Measurements from ENCODE around the gene ANKRD62. TPM values are rescaled to one million over a fixed set of nuclear protein-coding genes. Genes with fewer than 3 reads are reported as not detected.
"Not testable (repeated sequence)": the region's sequence is repeated elsewhere in the genome, so short reads cannot be mapped to it uniquely, and the experiment has no call there.

Gene ANKRD62
- total and polyA plus RNA-seq, 9 of the 15 experiments (the other 6 are each of a cell fraction or from before 2014, with no cell fraction given), result 0.16 to 1.1 (median 0.45) TPM; not detected in 1

DNA sequence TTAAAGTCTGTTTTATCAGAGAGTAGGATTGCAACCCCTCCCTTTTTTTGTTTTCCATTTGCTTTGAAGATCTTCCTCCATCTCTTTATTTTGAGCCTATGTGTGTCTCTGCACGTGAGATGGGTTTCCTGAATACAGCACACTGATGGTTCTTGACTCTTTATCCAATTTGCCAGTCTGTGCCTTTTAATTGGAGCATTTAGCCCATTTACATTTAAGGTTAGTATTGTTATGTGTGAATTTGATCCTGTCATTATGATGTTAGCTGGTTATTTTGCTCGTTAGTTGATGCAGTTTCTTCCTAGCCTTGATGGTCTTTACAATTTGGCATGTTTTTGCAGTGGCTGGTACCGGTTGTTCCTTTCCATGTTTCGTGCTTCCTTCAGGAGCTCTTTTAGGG, 45.2 kb downstream of the ANKRD62 start:
- H4K20me1 ChIP-seq (replicated peaks; ENCODE audit: control insufficient read depth, insufficient read depth, low read length); H3K27me3 ChIP-seq (ENCODE audit: control insufficient read depth in 2 of 2, insufficient read depth in 2 of 2, low read length in 2 of 2); H3K4me1 ChIP-seq (replicated peaks in 1 of 2; ENCODE audit: control insufficient read depth in 2 of 2, insufficient read depth in 2 of 2, low read length in 2 of 2); H3K9me1 ChIP-seq (ENCODE audit: control insufficient read depth, insufficient read depth, low read length); FAIRE-seq; intact Hi-C loops (cut with micrococcal nuclease); H3K27ac ChIP-seq (ENCODE audit: extremely low read depth, low read depth, low read length); H2AFZ ChIP-seq (ENCODE audit: low read depth, low read length); BruUV-seq (replicated peaks); H3K4me3 ChIP-seq; H3K36me3 ChIP-seq (ENCODE audit: control insufficient read depth, insufficient read depth, low read length); DNase-seq (ENCODE audit: extremely low read depth in 1 of 4, low spot score in 3 of 4); in situ Hi-C loops (cut with MboI); H3K9ac ChIP-seq (ENCODE audit: insufficient read depth in 1 of 2, low read depth in 2 of 2, low read length in 2 of 2); ATAC-seq; H3K4me2 ChIP-seq (ENCODE audit: insufficient read depth, low read length); H3K9me3 ChIP-seq (replicated peaks; ENCODE audit: control insufficient read depth, insufficient read depth, low read depth, low read length); CTCF ChIA-PET (ENCODE audit: low intra/inter-chr PET ratio); H3K79me2 ChIP-seq (ENCODE audit: control insufficient read depth, insufficient read depth, low read length); POLR2A ChIA-PET: not testable (repeated sequence)
- peak; percentile 92 for TF ChIP-seq ZNF507 (tag; conservative IDR thresholded peaks at IDR 0.05)
- WGBS (ENCODE audit: insufficient coverage, low coverage, missing lambda C conversion rate), result 0% methylated on average over 1 of the region's 4 CpGs

DNA sequence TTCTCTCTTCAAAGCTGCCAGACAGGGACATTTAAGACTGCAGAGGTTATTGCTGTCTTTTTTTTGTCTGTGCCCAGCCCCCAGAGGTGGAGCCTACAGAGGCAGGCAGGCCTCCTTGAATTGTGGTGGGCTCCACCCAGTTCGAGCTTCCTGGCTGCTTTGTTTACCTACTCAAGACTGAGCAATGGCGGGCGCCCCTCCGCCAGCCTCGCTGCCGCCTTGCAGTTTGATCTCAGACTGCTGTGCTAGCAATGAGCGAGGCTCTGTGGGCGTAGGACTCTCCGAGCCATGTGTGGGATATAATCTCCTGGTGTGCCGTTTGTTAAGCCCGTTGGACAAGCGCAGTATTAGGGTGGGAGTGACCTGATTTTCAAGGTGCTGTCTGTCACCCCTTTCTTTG, 47.2 kb downstream of the ANKRD62 start:
- H3K9me1 ChIP-seq (ENCODE audit: control insufficient read depth, insufficient read depth, low read length); H2AFZ ChIP-seq (ENCODE audit: low read depth, low read length); H3K9ac ChIP-seq (ENCODE audit: insufficient read depth in 1 of 2, low read depth in 2 of 2, low read length in 2 of 2); intact Hi-C loops (cut with micrococcal nuclease); FAIRE-seq; BruUV-seq (replicated peaks); H3K4me3 ChIP-seq; H3K36me3 ChIP-seq (ENCODE audit: control insufficient read depth, insufficient read depth, low read length); POLR2A ChIA-PET; DNase-seq (ENCODE audit: extremely low read depth in 1 of 4, low spot score in 3 of 4); H3K9me3 ChIP-seq (replicated peaks; ENCODE audit: control insufficient read depth, insufficient read depth, low read depth, low read length); H3K79me2 ChIP-seq (ENCODE audit: control insufficient read depth, insufficient read depth, low read length); ATAC-seq; in situ Hi-C loops (cut with MboI); H3K4me1 ChIP-seq (replicated peaks in 1 of 2; ENCODE audit: control insufficient read depth in 2 of 2, insufficient read depth in 2 of 2, low read length in 2 of 2); H3K27me3 ChIP-seq (ENCODE audit: control insufficient read depth in 2 of 2, insufficient read depth in 2 of 2, low read length in 2 of 2); H4K20me1 ChIP-seq (replicated peaks; ENCODE audit: control insufficient read depth, insufficient read depth, low read length); H3K27ac ChIP-seq (ENCODE audit: extremely low read depth, low read depth, low read length); CTCF ChIA-PET (ENCODE audit: low intra/inter-chr PET ratio): not testable (repeated sequence)
- WGBS (ENCODE audit: insufficient coverage, low coverage, missing lambda C conversion rate), result 3% methylated on average over 6 of the region's 12 CpGs
- peak overlapping the region; percentile 18; the same call in 1 of the 2 replicates for H3K4me2 ChIP-seq (ENCODE audit: insufficient read depth, low read length)

DNA sequence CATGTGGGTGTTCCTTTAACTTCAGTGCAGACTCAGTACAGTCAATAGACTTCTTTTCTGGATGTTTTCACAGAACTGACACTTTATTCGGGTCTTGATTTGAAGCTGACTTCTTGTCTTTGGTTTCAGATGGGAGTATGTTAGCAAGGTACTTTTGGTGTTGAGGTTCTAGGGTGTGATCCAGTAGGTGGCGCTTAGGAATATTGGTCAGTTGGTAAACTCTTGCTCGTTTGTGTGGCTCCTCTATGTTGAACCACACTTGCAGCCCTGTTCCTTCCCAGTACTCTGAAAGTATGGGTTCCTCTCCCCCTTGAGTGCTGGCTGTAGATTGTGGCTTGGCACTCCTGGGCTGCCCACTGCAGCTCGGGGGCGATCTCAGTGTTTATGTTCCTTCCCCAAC, 48.1 kb downstream of the ANKRD62 start:
- H3K9me1 ChIP-seq (ENCODE audit: control insufficient read depth, insufficient read depth, low read length); H3K79me2 ChIP-seq (ENCODE audit: control insufficient read depth, insufficient read depth, low read length); H2AFZ ChIP-seq (ENCODE audit: low read depth, low read length); H3K4me3 ChIP-seq; H3K4me1 ChIP-seq (replicated peaks in 1 of 2; ENCODE audit: control insufficient read depth in 2 of 2, insufficient read depth in 2 of 2, low read length in 2 of 2); in situ Hi-C loops (cut with MboI); BruUV-seq (replicated peaks); H3K27me3 ChIP-seq (ENCODE audit: control insufficient read depth in 2 of 2, insufficient read depth in 2 of 2, low read length in 2 of 2); POLR2A ChIA-PET; H3K36me3 ChIP-seq (ENCODE audit: control insufficient read depth, insufficient read depth, low read length); H3K9me3 ChIP-seq (replicated peaks; ENCODE audit: control insufficient read depth, insufficient read depth, low read depth, low read length); intact Hi-C loops (cut with micrococcal nuclease); H3K4me2 ChIP-seq (ENCODE audit: insufficient read depth, low read length); H4K20me1 ChIP-seq (replicated peaks; ENCODE audit: control insufficient read depth, insufficient read depth, low read length); CTCF ChIA-PET (ENCODE audit: low intra/inter-chr PET ratio); H3K9ac ChIP-seq (ENCODE audit: insufficient read depth in 1 of 2, low read depth in 2 of 2, low read length in 2 of 2); H3K27ac ChIP-seq (ENCODE audit: extremely low read depth, low read depth, low read length); DNase-seq (ENCODE audit: extremely low read depth in 1 of 4, low spot score in 3 of 4): not testable (repeated sequence)
- no CpG with 5 or more reads among the region's 5 CpGs for WGBS (ENCODE audit: insufficient coverage, low coverage, missing lambda C conversion rate)
- FAIRE-seq, result peak; percentile 89
- peak; percentile 74 for ATAC-seq

DNA sequence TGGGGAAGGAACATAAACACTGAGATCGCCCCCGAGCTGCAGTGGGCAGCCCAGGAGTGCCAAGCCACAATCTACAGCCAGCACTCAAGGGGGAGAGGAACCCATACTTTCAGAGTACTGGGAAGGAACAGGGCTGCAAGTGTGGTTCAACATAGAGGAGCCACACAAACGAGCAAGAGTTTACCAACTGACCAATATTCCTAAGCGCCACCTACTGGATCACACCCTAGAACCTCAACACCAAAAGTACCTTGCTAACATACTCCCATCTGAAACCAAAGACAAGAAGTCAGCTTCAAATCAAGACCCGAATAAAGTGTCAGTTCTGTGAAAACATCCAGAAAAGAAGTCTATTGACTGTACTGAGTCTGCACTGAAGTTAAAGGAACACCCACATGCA, 55.8 kb downstream of the ANKRD62 start:
- in situ Hi-C loops (cut with MboI); H3K27me3 ChIP-seq (ENCODE audit: control insufficient read depth in 2 of 2, insufficient read depth in 2 of 2, low read length in 2 of 2); BruUV-seq (replicated peaks); H4K20me1 ChIP-seq (replicated peaks; ENCODE audit: control insufficient read depth, insufficient read depth, low read length); POLR2A ChIA-PET; DNase-seq (ENCODE audit: extremely low read depth in 1 of 4, low spot score in 3 of 4); H3K4me2 ChIP-seq (ENCODE audit: insufficient read depth, low read length); H2AFZ ChIP-seq (ENCODE audit: low read depth, low read length); H3K79me2 ChIP-seq (ENCODE audit: control insufficient read depth, insufficient read depth, low read length); H3K4me3 ChIP-seq; H3K9ac ChIP-seq (ENCODE audit: insufficient read depth in 1 of 2, low read depth in 2 of 2, low read length in 2 of 2); H3K27ac ChIP-seq (ENCODE audit: extremely low read depth, low read depth, low read length); H3K36me3 ChIP-seq (ENCODE audit: control insufficient read depth, insufficient read depth, low read length); H3K9me3 ChIP-seq (replicated peaks; ENCODE audit: control insufficient read depth, insufficient read depth, low read depth, low read length); H3K9me1 ChIP-seq (ENCODE audit: control insufficient read depth, insufficient read depth, low read length); H3K4me1 ChIP-seq (replicated peaks in 1 of 2; ENCODE audit: control insufficient read depth in 2 of 2, insufficient read depth in 2 of 2, low read length in 2 of 2); intact Hi-C loops (cut with micrococcal nuclease); CTCF ChIA-PET (ENCODE audit: low intra/inter-chr PET ratio): not testable (repeated sequence)
- FAIRE-seq (peak; percentile 85), ATAC-seq (peak; percentile 63)
- no CpG with 5 or more reads among the region's 5 CpGs for WGBS (ENCODE audit: insufficient coverage, low coverage, missing lambda C conversion rate)

Data from K562 (cell line).